ENCODE results near the gene SERINC5.
A peak's percentile ranks its signal among the peaks of the same experiment; 100 is the strongest.
"Not testable (repeated sequence)": the region's sequence is repeated elsewhere in the genome, so short reads cannot be mapped to it uniquely, and the experiment has no call there.

The SERINC5 gene

DNA sequence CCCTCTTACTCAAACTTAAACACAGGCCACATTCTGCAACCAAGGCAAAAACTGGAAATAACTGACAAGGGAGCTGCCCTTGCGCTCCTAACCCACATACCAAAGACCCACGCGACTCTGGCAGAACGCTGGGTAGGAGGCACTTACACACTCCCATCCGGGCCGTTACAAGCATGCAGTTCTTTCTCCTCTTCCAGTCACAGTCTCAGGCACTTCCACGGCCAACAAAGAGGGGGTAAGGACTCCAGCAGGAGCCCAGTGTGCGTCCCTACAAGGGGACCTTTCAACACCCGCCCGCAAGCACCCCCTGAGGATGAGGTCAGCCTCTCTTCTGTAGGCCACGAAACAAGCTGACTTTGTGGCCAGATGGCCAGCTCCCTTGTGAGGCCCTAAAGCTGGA lies 57.4 kb downstream of the SERINC5 start:
- no peak for DNase-seq (ENCODE audit: low spot score)

DNA sequence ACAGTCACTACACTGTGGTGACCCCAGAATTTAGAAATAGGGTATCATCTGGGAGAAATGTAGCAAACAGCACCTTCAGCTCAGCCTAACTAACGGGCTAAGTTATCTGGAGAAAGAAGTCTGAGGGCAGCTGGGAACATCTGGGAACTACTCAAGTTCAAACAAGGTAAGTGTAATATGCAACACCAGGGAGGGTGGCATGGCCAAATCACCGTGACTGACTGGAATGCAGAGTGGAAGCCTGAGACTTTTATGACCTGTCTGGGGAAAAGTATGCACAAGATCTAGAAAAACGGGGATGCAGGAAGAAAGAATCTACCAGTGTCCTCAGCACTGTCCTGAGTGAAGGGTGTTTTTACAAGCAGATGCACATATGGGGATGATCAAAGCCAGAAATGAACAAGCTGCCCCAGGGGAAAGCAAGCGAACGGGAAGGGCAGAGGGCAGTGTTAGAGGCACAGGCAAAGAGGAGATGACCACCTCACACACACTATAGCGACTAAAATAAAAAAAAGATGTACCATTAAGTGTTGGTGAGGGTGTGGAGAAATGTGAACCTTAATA lies 59.9 kb downstream of the SERINC5 start:
- DNase-seq (ENCODE audit: low spot score), result no peak

DNA sequence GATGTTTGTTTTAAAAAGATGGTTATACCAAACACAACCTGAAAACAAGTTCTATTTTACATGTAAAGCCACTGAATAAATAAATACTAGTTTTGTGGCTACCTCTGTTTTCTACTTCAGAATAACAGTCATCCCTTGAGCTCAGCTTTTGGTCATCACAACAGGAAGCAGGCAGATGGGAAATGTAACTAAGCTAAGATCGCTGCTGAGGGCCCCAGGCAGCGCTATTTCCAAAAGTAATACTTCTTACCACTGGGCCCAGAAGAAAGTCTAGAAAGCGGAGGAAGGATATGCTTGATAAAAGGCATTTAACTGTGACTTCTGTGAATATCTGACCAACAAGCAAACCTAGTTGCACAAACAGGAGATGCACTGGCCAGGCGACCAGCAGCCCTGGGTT lies 61.4 kb downstream of the SERINC5 start:
- peak; percentile 62 for DNase-seq (ENCODE audit: low spot score)

DNA sequence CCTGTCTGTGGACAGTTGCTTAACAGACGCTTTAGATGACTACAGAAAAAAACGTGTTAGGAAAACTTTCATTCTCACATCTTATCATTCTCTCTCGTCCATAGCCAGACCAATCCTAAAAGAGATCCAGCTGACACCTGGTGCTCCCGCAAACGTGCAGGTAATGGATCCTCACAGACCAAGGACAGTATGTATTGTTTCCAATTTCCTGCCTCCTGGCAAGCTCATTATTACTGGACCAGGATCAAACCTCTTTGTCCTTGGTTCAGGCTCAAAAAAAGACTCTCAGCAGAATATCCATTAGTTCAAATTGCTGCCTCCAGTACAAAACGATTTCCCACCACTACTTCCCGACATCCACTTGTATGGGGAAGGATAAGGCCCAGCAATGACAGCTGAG lies 62.4 kb downstream of the SERINC5 start:
- DNase-seq (ENCODE audit: low spot score), result no peak

DNA sequence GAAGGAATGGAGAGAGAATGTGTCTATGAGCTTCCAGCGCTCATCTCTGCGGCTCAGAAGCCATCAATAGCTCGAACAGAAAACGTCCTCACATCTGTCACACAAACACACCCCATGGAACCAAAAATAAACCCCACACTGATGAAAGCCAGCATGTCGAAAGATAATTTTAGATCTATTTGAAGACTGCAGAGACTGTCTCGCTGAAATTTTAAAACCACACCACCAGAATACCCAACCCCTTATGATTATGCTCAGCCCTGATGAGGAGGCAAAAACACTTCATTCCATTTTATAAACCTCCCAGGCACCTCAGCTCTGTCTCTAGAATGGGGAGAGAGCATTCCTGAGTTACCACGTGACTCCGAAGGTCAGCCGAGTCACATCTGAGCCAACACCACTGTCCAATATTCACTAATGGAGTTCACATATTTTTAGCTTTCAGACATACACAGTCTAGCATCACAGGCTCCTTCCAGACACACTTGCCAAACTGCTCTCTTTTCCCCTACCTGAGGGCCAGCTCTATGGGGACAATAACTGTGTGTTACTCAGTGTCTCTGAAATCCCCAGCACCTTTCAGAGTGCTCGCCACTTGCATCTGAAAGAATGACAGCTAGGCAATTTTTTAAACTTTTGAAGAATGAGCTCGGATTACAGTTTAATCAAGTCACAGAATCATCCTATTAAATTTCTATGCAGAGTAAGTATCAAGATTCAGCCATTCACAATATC lies 63.2 kb downstream of the SERINC5 start:
- DNase-seq (ENCODE audit: low spot score), result no peak

DNA sequence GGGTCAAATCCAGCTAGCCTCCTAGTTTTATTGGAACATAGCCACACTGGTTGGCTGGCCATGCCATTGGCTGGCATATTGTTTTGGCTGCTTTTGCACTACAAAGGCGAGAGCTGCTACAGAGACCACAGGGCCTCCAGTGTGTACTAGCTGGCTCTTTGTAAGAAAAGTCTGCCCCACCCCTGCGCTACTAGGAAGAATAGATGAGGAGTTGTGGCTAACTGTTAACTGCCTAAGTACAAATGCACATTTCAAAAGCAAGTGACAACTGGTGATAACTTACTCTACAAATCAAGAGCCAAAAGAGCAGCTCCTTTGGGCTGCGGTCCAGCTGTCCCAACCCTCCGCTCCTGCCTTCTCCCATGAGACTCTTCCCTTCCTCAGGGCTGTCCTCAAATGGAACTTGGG lies 63.9 kb downstream of the SERINC5 start:
- peak; percentile 47 for DNase-seq (ENCODE audit: low spot score)

DNA sequence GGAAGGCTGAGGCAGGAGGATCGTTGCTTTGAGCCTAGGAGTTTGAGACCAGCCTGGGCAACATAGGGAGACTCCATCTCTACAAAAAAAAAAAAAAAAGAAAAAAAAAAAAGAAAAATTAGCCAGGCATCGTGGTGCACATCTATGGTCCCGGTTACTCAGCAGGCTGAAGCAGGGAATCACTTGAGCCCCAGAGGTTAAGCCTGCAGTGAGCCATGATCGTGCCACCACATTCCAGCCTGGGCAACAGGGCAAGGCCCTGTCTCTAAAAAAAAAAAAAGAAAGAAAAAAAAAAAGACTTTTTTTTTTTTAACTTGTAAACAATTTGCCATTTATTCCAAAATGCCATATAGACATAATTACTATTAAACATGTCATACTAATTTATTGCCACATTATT lies 64.5 kb downstream of the SERINC5 start:
- DNase-seq (ENCODE audit: low spot score), result no peak

DNA sequence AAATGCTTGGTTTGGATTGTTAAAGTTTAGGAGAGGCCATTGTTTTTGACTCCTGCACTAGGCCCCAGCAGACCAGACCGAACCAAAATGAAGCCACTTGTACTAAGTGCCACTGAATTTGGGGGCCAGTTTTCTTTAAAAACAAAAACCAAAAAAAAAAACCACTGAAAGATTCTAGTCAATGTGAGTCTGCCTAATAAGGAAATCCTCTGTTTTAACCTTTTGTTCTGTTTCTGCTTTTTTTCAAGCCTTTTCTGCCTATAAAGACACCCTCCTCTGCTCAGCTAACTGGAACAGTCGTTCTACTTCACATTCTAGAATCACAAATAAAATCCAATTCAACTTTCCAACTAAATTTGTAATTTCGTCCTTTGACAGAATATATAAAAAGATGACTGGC lies 64.9 kb downstream of the SERINC5 start:
- DNase-seq (ENCODE audit: low spot score), result no peak

DNA sequence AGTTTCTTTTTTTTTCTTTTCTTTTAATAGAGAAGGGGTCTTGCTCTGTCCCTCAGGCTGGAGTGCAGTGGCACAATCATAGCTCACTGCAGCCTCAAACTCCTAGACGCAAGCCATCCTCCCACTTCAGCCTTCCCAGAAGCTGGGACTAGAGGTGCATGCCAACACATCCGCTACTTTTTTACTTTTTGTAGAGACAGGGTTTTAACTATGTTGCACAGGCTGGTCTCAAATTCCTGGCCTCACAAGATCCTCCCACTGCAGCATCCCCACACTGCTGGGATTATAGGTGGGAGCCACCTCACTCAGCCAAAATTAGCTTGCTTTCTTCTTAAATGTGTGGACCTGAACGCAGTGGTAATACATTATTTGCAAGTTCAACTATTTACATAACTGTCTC lies 66.1 kb downstream of the SERINC5 start:
- DNase-seq (ENCODE audit: low spot score), result no peak

DNA sequence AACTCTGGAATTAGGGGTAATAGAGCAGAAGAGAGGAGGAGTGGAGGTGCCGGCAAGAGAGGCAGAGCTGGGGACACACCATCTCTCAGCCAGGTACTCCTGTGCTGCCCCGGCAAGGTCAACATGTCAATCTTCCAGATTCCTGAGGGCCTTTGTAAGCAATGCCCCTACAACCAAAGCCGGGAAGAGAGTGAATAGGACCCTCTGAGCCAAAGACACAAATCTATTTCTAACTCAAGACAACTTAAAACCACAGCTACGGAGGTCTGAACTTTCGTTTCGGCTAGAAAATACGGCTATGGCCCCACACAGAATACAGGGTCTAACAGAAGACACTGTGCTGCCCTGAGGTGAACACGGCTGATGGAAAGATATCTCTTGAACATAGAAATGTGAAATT lies 66.6 kb downstream of the SERINC5 start:
- DNase-seq (ENCODE audit: low spot score), result no peak

DNA sequence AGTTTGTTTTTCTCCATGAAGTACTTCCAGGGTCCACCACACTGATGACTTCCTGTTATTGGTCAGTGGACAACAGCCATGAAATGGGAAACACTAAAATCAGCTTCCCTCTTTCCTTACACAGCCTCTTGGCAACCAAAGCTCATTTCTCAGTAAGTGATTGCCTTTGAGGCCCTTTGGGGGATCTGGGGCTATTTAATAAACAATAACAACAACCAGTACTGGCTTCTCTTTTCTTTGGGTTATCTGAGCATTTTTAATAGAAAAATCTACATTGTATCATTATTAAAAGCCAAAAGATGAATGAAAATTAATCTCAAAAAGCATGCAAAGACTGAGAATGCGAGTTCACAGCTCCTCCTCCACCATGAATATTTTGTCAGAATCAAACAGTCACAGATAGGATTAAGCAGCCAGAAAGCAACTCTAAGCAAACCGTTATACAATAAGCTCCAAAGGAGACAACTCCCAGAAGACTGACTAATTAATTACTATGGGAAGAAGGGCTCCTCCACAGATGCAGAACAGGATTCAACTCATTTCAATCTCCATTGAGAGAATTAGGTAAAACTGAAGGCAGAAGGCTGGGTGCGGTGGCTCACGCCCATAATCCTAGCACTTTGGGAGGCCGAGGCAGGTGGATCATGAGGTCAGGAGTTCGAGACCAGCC lies 68.3 kb downstream of the SERINC5 start:
- DNase-seq (ENCODE audit: low spot score), result no peak

DNA sequence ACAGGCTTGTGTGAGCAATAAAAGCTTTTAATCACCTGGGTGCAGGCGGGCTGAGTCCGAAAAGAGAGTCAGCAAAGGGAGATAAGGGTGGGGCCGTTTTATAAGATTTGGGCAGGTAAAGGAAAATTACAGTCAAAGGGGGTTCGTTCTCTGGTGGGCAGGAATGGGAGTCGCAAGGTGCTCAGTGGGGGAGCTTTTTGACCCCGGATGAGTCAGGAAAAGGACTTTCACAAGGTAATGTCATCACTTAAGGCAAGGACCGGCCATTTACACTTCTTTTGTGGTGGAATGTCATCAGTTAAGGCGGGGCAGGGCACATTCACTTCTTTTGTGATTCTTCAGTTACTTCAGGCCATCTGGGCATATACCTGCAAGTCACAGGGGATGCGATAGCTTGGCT lies 70.3 kb downstream of the SERINC5 start:
- not testable (repeated sequence) for DNase-seq (ENCODE audit: low spot score)

DNA sequence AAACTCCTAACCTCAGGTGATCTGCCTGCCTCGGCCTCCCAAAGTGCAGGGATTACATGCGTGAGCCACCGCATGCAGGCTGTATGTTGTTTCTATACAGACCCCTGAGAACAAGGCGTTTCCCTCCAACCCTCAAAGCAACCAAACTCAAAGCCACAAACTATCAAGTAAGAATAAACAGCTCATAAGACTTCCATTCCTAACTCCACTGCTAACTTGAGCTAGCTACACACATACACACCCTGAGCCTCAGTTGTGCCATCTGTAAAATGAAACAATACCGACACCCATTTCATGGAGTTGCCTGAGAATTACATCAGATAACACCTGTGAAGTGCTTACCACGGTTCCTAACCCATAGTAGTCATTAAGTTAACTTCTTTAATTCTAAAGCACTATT lies 70.8 kb downstream of the SERINC5 start:
- no peak for DNase-seq (ENCODE audit: low spot score)

DNA sequence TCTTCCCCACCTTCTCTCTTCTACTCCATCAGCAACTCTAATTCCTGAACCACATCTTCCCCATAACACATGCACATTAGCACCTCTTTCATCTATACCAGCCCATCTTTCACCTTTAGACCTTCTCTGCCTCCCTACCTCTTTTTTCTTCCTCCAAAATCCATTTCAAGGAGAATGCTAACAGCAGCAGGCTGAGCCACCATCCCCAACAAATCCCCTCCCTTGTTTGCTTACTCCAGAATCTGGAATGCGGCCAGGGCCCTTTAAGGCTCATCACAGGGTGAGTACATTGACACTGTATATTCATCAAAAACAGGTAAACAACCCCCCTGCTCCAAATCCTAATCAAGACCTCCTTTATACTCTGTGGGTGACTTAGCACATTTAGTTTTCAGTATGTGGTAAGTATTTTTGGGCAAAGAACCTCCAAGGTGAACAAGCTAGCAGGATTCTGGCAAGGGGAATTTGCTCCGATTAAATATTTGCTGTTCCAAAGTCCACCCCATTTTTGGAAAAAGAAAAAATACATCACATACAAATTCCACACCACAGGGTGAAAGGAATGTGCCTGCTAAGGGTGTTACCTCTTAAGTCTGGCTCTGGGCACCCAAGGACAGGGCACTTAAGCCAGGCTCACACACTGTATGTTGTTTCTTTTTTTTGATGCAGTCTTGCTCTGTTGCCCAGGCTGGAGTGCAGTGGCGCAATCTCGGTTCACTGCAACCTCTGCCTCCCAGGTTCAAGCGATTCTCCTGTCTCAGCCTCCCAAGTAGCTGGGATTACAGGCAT lies 71.4 kb downstream of the SERINC5 start:
- DNase-seq (ENCODE audit: low spot score), result no peak

DNA sequence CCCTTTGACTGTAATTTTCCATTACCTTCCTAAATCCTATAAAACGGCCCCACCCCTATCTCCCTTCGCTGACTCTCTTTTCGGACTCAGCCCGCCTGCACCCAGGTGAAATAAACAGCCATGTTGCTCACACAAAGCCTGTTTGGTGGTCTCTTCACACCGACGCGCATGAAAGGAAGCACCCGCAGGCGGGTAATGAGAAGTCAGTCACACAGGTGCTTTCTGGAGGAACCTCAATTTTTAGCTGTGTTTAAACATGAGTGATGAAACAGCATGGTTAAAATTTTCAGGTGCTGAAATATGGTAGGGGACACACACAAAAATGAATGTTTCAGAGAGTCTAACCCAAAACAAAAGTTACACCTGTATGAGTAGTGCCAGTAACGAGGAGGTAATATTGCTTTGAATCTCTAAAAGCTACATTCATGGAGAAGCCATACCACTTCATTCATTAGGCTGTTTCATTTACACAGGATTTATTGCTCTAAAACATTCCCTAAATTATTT lies 72.1 kb downstream of the SERINC5 start:
- not testable (repeated sequence) for DNase-seq (ENCODE audit: low spot score)

DNA sequence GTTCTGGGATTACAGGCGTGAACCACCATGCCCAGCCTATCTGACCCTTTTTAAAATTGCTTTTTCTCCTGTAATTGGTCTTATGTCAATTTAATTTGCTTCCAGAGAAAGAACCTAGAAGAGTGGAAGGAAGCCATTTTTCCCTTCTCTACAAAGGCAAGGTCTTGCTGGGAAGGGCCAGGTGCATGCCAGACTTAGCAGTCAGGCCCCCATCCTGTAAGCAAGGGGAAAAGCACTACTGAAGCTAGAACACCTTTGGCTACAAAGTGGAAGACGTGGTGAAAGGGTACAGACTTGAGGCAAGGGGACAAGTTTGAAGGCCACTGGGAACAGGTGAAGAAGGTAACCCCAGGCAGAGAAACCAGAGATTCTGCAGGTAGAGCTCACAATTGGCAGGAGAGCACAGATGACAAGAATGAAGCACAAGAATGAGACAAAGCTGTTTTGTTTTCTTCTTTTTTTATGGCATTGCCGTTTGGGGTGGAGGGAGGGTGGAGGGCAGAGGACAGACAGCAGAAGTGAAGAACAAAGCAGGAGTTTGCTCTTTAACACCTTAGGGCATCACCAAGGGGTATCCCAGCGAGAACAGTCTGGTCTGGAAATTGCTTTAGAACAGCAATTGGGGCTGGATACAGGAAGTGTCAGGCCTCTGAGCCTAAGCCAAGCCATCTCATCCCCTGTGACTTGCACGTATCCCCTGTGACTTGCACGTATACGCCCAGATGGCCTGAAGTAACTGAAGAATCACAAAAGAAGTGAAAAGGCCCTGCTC lies 72.9 kb downstream of the SERINC5 start:
- no peak for DNase-seq (ENCODE audit: low spot score)

DNA sequence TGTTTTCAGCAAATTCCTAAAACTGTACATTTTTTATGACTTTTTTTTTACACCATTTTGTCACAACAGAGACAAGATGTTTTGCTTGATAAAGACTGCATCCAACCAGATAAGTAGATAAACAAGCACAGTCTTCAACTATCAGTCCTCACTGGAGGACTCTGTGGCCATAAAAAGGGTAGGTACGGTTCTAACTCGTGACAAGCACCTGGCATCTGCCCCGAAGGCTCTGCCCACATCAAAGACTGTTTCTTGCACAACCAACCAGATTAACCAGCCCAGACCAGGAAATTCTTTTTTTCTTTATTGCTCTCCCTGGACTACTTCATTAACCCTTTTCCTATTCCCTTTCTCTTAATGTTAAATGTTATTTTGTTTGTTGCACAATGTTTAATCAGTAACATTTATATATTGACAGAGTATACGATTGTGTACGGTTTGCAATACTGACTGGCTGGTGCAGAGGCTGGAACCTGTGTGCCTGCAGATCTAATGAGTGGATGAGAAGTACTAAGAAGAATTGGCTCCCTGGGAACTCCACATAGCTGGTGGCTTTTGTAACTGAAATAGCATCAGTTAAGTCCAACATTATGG lies 74.1 kb downstream of the SERINC5 start:
- peak; percentile 69 for DNase-seq (ENCODE audit: low spot score)

DNA sequence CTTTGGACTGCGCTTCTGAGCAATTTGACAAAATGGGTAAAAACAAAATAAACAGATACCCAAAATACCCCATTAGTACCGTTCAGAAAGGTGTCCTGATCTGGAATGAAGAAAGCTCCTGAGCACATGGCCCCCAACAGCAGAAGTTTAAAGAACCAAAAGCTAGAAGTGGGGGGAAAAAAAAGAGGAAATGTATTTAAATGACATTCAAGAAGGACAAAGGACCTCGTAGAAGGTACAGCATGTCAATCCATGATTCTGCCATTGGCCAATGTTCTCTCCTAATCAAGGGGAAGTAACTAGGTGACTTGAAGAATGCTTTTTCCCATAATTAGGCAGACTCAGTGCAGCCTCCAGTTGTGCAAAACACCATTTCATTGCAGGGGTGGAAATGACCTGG lies 78.6 kb downstream of the SERINC5 start:
- no peak for DNase-seq (ENCODE audit: low spot score)

DNA sequence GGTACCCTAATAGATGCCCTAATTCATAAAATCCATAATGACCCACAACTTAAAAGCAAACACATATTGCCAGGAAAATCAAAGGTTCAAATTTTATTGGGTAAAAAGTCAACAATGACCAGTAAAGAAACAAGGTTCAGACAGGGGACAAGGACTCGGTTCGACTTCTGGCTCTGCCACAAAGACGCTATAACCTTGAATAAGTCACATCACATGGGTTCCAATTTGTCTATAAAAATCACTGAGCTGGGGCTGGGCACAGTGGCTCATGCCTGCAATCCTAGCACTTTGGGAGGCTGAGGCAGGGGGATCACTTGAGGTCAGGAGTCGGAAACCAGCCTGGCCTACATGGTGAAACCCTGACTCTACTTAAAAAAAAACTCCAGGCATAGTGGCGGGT lies 80.5 kb downstream of the SERINC5 start:
- DNase-seq (ENCODE audit: low spot score), result no peak

DNA sequence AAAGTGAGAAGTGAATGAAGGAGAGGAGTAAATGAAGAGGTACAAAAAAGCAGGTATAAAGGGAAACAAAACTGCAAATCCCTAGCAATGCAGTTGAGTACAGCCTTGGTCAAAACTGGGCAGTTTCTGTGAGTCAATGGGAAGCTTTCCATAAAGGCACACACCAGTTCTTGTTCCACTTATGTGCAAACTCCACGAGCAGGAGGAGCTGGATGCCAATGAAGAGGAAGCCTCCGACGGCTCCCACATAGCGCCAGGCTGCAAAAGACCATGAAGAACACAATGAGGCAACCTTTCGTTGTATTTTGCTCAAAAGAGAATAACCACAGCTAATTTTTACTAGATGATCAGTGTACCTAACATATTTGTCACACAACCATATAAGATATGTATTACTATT lies 81.1 kb downstream of the SERINC5 start:
- DNase-seq (ENCODE audit: low spot score), result no peak

DNA sequence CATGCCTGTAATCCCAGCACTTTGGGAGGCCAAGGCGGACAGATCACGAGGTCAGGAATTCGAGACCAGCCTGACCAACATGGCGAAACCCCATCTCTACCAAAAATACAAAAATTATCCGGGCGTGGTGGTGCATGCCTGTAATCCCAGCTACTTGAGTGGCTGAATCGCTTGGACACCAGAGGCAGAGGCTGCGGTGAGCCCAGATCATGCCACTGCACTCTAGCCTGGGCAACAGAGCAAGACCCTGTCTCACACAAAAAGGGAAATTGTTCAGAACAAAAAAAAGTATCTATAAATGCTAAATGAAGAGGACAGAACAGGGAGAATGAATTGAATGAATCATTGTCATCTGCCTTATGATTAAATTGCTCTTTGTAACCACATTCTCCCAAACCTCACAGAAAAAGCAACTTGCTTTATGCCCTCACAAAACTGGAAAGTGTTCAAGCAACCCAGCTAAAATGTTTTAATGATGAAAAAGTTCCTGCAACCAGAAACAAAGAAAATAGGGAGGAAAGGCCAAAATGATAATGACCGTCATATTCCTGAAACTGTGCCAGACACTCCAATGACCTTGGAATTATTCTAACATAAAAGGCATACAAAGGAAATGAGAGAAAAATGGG lies 83.7 kb downstream of the SERINC5 start:
- DNase-seq (ENCODE audit: low spot score), result no peak
